Activated CD4-positive, alpha-beta T cell treated with anti-CD3 and anti-CD28 coated beads, Interleukin-2, Interleukin-4, amounts not matched to agents 100 ng/mL and 50 ng/mL, durations not matched to agents 16 hours and 8 hours (primary cell): ENCODE results near the gene CALML4.
"Not testable (repeated sequence)": the region's sequence is repeated elsewhere in the genome, so short reads cannot be mapped to it uniquely, and the experiment has no call there.

Experiments used
- DNase-seq: peaks from one replicate; pipeline ENCODE4 v3.0.0-alpha.2; 2020; ENCODE audit warnings: low spot score

CALML4 gene

DNA sequence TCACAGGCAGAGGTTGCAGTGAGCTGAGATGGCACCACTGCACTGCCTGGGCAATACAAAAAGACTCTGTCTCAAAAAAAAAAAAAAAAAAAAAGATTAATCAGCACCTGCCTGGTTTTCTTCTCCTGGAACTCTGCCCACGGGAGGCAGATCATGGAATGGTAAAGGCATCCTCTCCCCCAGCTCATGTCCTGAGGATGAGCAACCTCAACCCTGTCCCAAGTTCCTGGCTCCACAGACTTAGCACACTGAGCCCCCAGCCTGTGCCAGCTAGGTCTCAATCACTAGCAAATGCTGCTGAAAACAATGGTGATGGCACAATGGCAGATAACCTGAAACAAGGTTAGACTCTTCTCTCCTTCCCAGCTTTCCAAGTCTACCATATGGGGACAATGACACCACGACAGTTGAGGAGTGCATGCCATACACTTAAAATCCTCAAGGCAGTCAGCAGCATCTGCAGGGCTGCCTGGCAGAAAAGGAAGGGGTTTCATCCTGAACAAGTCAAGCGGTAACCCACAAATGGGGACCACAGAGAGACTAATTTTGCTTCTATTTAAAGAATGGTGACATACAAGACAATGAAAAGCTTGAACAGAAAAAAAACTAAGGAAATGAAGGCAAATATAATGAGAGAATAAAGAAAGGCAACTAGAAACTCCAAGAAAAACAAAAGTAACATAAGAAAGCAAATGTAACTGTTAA lies 19.6 kb upstream of the CALML4 start:
- DNase-seq, result no peak

DNA sequence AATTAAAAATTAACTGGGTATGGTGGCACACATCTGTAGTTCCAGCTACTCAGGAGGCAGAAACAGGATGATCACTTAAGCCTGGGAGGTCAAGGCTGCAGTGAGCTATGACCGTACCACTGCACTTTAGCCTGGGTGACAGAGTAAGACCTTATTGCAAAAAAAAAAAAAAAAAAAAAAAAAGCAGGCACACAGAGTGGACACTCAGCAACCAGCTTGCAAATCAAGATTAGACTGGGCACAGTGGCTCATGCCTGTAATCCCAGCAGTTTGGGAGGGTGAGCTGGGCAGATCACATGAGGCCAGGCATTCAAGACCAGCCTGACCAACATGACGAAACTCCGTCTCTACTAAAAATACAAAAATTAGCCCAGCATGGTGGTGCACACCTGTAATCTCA lies 19.0 kb upstream of the CALML4 start:
- DNase-seq, result no peak

DNA sequence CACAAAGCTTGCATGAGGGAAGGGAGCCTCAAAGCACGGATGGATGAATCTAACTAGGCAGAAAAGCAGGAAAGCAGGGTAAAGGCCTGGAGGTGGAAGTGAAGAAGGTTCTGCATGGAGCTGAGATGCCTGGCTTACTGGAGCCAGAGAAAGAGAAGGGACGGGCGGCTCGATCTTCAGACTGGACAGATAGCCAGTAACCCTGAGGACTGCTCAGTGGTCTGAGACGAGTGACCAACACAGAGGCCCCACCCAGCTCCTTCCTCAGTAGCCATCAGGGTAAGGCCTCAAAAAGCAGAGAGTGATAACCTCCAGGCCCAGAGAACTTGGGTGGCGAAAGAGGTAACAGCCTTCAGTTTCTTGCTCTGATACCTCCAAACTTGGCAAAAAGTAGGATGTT lies 18.0 kb upstream of the CALML4 start:
- DNase-seq, result no peak

DNA sequence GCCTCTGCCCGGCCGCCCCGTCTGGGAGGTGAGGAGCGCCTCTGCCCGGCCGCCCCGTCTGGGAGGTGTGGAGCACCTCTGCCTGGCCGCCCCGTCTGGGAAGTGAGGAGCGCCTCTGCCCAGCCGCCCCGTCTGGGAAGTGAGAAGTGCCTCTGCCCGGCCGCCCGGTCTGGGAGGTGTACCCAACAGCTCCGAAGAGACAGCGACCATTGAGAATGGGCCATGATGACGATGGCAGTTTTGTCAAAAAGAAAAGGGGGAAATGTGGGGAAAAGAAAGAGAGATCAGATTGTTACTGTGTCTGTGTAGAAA lies 17.3 kb upstream of the CALML4 start:
- DNase-seq, result not testable (repeated sequence)

DNA sequence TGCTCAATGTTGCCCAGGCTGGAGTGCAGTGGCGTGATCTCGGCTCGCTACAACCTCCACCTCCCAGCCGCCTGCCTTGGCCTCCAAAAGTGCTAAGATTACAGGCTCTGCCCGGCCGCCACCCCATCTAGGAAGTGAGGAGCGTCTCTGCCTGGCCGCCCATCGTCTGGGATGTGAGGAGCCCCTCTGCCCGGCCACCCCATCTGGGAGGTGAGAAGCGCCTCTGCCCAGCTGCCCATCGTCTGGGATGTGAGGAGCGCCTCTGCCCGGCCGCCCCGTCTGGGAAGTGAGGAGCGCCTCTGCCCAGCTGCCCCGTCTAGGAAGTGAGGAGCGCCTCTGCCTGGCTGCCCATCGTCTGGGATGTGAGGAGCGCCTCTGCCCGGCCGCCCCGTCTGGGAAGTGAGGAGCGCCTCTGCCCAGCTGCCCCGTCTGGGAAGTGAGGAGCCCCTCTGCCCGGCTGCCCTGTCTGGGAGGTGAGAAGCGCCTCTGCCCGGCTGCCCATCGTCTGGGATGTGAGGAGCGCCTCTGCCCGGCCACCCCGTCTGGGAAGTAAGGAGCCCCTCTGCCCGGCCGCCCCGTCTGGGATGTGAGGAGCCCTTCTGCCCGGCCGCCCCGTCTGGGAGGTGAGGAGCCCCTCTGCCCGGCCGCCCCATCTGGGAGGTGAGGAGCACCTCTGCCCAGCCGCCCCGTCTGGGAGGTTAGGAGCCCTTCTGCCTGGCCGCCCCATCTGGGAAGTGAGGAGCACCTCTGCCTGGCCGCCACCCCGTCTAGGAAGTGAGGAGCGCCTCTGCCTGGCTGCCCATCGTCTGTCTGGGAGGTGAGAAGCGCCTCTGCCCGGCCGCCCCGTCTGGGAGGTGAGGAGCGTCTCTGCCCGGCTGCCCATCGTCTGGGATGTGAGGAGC lies 16.6 kb upstream of the CALML4 start:
- not testable (repeated sequence) for DNase-seq

DNA sequence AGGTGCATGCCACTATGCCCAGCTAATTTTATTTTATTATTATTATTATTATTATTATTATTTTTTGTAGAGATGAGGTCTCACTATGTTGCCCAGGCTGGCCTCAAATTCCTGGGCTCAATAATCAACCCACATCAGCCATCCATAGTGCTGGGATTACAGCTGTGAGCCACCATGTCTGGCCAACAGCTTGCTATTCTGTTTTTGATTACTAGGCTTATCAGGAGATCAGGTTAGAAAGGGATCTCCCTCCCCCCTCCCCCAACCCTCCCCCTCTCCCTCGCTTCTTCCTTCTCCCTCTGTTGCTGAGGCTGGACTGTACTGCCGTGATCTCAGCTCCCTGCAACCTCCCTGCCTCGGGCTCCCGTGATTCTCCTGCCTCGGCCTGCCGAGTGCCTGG lies 15.8 kb upstream of the CALML4 start:
- no peak for DNase-seq

DNA sequence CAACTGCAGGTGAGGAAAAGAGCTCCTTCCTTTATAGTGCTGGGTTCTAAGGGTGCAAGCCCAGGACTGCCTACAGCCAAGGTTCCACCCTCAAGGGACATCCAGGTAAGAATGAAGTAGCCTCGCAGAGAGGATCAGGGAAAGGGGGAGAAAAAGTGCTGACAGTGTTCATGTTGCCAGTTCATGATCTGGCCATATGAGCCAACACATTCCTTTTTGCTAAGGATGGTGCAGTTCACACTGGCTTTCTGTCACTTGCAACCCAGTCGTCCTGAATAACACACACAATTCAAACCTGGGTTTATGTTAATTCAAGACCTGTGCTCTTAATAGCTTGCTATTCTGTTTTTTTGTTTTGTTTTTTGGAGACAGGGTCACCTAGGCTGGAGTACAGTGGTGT lies 15.4 kb upstream of the CALML4 start:
- DNase-seq, result no peak

DNA sequence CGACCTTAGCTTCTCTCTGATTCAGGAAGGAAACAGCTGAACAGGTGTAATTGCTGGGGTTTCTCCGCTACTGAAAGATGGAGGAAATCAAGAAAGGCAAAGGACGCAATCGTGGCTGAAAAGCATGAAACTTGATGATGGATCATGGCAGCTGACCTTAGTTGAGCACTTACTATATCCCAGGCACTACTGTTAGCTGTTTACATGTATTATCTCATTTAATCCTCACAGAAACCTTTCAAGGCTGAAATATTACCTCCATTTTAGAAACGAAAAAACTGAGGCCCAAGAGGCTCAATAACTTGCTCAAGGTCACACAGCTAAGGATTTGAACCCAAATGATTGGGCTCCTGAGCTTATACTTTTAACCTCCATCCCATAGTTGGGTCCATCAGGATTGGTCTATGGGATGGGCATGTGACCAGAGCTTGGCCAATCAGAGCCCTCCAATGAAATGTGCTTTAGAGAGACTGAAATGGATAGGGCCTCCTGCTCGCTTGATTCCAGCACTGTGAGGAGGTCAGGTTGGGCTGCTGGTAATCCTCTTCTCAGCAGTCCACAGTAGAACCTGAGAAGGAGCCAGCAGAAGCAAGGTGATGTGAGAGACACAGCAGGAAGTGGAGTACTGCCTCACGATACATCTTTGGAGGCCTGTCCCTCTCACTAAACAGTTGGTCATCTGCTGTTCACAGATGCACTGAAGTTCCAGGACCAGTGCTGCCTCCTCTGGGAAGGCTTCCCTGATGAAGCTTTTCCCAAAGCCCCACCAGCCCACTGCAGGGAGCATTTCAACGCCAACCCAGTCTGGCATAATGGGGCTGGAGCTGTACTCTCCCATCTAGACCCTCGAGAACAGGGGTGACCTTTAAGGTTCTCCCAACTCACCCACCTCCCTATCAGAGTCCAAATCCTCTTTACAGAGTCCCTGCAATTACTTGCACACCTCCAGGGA lies 14.0 kb upstream of the CALML4 start:
- no peak for DNase-seq

DNA sequence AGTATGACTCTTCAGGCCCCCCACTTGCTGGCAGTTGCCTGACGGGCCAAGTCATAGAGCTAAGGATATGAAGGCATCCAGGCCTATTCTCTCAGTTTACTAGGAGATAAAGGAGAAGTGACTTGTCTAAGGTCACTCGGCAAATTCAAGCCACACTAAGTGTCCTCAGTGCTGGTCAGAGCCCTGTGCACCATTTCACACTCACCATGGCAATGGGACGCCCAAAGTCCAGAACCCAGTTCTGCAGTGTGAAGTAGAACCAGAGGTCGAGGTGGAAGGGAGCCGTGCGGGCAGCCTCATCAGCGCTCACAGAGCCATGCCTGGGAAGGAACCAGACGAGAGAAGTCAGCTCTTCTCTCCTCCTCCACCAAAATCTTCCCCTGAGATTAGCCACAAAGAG lies 13.2 kb upstream of the CALML4 start:
- DNase-seq, result no peak

DNA sequence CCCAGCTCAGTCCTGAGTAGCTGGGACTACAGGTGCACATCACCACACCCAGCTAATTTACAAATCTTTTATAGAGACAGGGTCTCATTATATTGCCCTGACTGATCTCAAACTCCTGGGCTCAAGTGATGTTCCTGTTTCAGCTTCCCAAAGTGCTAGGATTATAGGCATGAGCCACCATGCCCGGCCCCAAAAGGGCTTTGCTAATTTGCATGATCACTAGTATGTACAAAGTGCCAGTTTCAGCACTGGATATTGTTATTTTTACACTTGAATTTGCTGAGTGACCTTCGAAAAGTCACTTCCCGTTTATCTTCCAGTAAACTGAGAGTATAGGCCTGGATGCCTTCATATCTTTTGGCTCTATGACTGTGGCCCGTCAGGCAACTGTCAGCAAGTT lies 12.2 kb upstream of the CALML4 start:
- DNase-seq, result no peak

DNA sequence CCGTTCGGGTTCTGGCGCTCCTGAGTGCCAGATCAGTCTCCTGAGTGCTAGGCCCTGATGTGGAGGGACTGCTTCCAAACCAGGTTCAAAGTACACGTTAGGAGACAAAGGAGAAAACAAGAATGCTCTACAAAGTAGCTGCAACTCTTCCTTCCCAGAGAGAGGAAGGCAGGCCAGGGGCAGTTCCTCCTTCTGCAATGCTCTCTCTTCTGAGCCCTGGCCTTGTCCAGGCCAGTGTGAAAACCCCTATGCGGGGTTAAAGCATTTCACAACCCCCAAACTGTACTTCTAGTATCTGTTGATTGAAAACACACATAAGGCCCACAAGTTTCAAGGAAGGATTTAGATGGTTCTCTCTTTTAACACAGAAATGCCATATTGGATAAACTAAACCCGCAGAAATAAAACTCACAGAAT lies 9.7 kb upstream of the CALML4 start:
- DNase-seq, result no peak

DNA sequence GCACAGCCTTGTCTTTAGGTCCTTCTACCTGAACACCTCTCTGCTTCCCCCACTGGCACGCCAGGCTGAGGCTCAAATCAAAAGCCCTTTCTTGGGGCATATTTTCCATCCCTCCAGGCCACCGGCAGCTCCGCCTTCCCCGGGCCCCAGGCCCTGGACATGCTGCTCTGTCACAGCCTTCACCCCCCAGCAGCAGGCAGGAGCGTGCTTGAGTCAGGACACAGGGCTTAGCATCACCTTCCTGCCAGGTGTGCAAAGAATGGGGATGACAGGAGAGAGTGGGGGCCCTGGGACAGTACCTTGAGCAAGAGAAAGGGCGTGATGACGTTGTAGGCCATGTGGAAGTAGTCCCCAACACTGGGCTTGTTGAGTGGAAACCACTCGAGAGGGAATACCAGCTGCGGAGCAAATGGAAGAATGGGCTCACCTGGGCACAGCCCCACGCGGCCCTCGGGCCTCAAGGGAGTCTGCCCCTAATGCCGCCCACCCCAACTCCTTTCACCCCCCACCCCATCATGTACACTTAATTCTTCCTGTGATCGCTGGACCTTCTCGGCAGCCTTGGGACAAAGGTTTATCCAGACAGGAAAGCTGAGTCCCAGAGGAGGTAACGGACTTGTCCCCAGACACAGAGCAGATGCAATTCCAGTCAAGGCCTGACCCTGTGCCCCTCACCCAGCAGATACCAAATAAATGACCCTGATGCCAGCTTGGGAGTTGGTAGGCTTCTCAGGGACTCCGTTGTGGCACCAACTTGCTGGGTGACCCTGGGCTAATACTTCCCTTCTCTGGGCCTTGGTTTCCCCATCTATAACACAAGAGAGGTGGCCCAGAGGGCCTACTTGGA lies 9.1 kb upstream of the CALML4 start:
- no peak for DNase-seq

DNA sequence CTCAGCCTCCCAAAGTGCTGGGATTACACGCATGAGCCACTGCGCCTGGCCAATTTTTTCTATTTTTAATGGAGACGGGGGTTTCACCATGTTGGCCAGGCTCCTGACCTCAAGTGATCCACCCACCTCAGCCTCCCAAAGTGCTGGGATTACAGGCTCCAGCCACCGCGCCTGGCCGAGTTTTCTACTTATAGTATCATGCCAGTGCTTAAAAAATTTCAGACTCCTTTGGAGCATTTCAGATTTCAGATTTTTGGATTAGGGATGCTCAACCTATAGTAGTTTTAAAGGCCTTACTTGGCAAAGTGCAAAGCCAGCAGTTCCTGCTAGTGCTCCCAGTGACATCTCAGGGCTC lies 8.3 kb upstream of the CALML4 start:
- not testable (repeated sequence) for DNase-seq

DNA sequence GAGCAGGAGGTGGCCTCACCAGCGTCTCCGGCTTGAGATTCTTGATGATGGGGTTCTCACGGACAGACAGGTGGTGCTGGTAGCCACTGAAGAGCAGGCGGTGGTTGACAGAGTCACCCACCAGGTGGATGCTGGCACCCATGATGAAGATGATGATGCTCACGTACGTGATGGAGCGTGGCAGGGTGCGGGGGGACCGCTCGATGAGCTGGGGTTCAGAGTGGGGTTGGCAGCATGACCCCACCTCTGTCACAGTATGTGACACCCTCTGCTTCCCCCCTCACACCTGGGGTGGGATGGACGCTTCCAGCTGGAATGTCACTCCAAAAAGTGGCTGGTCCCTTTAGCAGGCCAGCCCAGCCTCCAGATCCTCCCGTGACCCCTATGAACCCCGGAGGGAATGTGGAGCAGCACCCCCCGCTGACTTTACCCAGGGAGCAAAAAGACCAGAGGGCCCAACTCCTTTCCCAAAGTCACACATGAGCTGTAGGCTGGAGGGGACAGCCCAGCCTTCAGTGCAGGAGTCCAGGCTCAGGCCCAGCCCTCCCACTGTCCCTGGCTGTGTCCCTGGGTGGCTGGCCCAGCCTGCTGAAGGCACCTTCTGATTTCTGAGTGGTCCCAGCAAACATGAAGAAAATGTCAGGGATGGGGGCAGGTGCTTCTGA lies 6.7 kb upstream of the CALML4 start:
- DNase-seq, result no peak

DNA sequence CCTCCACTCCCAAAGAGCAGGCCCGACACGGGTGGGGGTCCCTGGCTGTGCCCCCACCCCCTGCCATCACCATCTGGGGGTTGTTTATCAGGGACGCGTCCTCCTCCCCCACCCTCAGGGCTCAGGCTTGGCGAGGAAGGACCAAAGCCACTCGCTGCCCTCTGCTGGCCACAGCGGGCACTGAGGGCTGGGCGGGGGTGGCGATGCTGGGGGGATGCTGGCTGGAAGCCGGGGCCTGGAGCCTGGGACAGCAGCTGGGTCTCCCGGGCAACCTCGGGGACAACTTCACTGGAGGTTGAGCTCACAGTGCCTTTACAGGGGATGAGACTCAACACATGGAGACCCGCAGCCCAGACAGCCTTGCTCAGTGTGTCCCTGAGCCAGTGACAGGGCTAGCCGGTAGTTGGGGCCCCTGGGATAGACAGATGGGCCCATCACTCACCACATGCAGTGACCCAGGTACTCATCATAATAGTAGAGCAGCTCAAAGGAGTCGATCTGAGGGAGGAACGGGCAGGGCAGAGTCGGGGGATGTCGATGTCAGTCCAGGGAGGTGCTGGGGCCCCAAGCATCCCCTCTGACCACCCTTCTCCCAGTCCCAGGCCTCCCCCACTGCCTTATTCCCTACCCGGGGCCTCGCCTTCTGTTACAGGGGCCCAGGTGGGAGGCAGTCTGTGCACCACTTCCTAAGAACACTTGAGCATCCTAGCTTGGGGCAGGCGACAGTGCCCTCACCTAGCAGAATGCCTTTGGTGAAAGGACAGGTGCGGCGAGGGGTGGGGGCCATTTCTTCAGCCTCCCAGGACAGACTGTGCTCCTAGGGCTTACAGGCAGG lies 5.9 kb upstream of the CALML4 start:
- DNase-seq, result peak; percentile 42

DNA sequence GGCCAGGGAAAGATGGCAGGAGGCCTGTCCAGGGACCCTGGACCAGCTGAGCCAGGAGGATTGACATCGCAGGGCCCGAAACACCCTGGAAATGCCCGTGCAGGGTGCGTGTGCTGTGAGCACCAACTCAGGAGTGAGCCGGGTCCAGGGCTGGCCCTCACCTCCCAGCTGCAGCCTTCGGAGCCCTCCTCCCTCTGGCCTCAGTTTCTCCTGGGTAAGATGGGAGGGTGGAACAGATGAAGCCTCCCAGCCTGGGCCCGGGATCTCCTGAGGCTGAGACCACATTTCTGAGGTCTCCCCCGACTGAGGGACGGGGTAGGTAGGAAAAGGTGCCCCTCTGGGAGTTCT lies 5.3 kb upstream of the CALML4 start:
- no peak for DNase-seq

DNA sequence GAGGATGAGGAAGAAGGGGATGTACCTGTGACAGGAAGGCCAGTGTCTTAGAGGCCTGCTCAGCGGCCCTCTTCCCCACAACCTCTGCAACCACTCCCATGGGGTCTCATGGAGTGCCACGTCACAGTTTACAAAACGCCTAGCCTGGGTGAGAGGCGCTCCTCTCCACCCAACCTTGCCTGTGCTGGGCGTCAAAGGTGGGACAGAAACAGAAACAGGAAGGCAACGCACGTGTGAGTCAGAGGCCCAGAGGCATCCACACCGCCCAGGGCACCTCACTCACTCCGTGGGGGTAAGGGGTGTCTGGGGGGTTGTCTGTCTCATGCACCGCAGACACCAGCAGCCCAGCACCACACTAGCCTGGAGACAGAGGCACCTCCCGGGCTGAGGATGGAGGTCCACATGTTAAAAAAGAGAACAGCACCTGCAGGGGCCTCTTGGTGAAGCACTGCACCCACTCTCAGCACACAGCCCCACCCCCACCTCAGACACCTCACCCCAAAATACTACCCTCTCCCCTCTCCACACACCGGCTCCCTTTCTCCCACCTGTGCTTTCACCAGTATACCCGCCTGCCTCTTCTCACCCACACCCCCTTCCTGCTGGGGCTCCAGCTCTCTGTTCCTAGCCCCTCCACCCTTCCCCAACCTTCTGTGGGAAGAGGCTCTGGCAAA lies 4.7 kb upstream of the CALML4 start:
- DNase-seq, result peak; percentile 31

DNA sequence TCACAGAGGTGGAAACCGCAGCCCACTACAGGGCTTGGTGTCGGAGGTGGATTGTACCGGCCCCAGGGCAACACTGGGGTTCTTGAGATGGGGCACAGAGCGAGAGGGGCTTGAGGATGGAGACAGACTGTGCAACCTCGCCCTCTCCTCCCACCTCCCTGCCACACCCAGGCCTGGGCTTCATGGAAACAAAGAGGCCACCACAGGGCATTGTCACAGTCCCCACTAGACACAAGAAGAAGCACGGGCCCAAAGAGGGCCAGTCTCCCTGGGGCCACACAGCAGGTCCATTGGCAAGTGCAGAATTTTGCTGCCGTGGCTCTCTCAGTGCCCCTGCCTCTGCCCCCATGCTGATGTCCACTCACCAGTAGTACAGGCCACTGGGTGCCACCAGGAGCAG lies 4.1 kb upstream of the CALML4 start:
- no peak for DNase-seq

DNA sequence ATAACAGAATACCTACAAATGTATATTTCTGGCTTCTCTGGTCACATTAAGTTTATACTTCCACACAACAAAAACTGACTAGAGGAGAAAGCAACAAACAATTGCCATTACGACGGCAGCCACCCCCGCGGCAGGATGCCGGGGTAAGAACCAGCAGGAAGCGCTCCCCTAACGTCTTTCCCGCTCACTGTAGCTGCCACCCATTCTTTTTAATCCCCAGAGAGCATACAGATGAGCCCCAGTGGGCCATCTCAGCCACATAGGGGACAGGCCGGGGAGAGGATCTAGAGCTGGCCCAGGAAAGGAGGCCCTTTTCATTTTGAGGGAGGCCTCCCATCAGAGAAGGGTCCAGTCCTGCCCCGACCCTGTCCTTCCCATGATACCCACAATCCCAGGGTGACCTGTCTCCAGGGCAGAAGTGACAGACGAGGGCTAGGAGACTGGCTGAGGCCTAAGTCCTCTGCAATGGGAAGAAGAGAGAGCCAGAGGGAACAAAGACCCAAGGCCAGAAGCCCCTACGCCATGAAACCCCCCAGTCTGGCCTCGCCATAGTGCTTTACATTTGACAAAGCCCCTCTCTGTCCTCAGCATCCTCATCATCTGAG lies 3.6 kb upstream of the CALML4 start:
- DNase-seq, result no peak
